ENCODE measurements around the gene CAMK2N1. TPM values are rescaled to one million over a fixed set of nuclear protein-coding genes. Genes with fewer than 3 reads are reported as not detected.
A peak's percentile ranks its signal among the peaks of the same experiment; 100 is the strongest.
"Not testable (repeated sequence)": the region's sequence is repeated elsewhere in the genome, so short reads cannot be mapped to it uniquely, and the experiment has no call there.

Gene CAMK2N1
- total and polyA plus RNA-seq, 10 donors, result 3.6 to 17.2 (median 8.5) TPM

DNA sequence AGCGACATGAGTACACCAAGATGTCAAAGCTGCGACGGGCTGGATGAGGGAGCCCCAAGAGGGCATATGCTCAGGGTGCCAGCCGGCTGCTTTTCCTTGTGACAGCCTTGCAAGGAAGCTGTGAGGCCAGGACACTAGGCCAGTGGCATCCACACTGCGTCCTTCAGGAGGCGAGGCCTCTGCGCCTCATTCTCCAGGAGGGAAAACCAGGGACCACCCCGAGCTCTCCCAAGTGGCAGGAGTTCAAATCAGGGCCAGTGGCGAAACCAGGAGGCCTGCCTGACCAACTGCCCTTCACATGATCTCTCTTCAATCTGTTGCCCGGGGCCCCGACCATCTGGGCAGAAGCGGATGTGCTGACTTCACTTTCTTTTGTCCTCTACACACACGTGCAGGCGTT, 13.7 kb upstream of the CAMK2N1 start:
- Histone ChIP-seq H3K27me3 (replicated peaks in 1 of 7) (no peaks in the 10 kb centered on the region), H3K4me3 (no peak overlapping the region), H3K9me3 (no peaks in the 10 kb centered on the region), H3K27ac (no peak overlapping the region), H3K4me1 (peaks cover 0 to 18% (median 11%) of the 10 kb centered on the region in 6 donors), H3K36me3 (peaks cover 6 to 79% (median 58%) of the 10 kb centered on the region in 6 donors)
- TF ChIP-seq POLR2AphosphoS5 (IDR thresholded peaks at IDR 0.05), result peak in 1 of 3 donors; percentile 7
- TF ChIP-seq POLR2A (IDR thresholded peaks at IDR 0.05), result no peak
- TF ChIP-seq, protein P1, sequence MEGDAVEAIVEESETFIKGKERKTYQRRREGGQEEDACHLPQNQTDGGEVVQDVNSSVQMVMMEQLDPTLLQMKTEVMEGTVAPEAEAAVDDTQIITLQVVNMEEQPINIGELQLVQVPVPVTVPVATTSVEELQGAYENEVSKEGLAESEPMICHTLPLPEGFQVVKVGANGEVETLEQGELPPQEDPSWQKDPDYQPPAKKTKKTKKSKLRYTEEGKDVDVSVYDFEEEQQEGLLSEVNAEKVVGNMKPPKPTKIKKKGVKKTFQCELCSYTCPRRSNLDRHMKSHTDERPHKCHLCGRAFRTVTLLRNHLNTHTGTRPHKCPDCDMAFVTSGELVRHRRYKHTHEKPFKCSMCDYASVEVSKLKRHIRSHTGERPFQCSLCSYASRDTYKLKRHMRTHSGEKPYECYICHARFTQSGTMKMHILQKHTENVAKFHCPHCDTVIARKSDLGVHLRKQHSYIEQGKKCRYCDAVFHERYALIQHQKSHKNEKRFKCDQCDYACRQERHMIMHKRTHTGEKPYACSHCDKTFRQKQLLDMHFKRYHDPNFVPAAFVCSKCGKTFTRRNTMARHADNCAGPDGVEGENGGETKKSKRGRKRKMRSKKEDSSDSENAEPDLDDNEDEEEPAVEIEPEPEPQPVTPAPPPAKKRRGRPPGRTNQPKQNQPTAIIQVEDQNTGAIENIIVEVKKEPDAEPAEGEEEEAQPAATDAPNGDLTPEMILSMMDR (IDR thresholded peaks at IDR 0.05 in 8 of 11, conservative IDR thresholded peaks at IDR 0.05 in 3 of 11), result no peak
- 81 to 95% (median 93%) methylated on average over 10 to 14 of the region's 14 CpGs for WGBS, 5 donors
- intact Hi-C loops (cut with DNase I; ENCODE audit: low total_unique reads), result loop anchor here (10.0 kb wide), 1 partner anchor 585 kb away; no protein-coding TSS in a partner anchor
- no peak for DNase-seq

DNA sequence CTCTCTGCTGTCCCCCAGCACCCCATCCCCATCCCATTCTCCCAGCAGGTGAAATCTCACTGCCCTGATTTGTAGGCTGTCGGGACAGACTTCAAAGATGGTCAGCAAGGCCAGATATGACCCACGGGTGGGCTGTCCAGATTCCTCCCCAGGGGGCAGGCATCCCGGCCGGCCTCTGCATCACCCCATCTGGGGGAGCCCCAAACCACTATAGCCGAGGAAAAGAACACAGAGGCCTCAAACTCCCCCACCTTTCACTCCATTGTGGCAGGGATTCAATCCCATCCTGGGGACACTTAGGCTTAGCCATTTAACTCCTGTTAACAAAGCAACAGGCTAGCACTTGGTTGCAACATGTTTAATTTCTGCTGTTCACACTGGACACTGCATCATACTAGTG, 13.1 kb upstream of the CAMK2N1 start:
- WGBS, 5 donors, result 85 to 94% (median 92%) methylated on average over 5 of the region's 5 CpGs
- Histone ChIP-seq H3K4me1 (peaks cover 4 to 18% (median 14%) of the 10 kb centered on the region in 6 donors), H3K36me3 (peaks cover 6 to 76% (median 58%) of the 10 kb centered on the region in 6 donors), H3K9me3 (no peaks in the 10 kb centered on the region), H3K27me3 (replicated peaks in 1 of 7) (no peaks in the 10 kb centered on the region), H3K27ac (no peak overlapping the region), H3K4me3 (no peak overlapping the region)
- intact Hi-C loops (cut with DNase I; ENCODE audit: low total_unique reads), result loop anchor here (10.0 kb wide), 1 partner anchor 584 kb away; no protein-coding TSS in a partner anchor
- DNase-seq, result no peak
- TF ChIP-seq POLR2A (IDR thresholded peaks at IDR 0.05), result no peak
- TF ChIP-seq, protein P1 (IDR thresholded peaks at IDR 0.05 in 8 of 11, conservative IDR thresholded peaks at IDR 0.05 in 3 of 11), result no peak
- no peak for TF ChIP-seq POLR2AphosphoS5 (IDR thresholded peaks at IDR 0.05)

DNA sequence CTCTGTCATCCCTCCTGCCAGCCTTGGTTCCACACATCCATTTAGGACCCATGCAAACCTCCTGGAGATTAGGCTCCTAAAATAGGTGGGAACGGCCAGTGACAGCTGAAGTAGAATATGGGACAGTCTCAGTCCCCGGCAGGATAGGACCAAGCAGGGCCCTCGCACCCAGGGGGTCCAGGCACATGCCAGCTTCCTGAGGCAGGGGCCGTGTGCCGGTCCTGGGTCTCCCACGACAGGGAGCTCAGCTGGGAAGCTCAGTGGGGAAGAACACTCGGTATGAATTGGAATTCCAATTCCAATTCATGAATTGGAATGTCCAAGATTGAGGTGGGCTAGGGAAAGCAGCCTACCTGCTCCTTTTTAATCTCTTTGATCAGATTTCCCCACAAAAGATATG, 12.1 kb upstream of the CAMK2N1 start:
- intact Hi-C loops (cut with DNase I; ENCODE audit: low total_unique reads), result loop anchor here (10.0 kb wide), 1 partner anchor 583 kb away; no protein-coding TSS in a partner anchor
- Histone ChIP-seq H3K27me3 (replicated peaks in 1 of 7) (no peaks in the 10 kb centered on the region), H3K4me3 (no peak overlapping the region), H3K36me3 (peaks cover 6 to 66% (median 55%) of the 10 kb centered on the region in 6 donors), H3K4me1 (peaks cover 10 to 22% (median 16%) of the 10 kb centered on the region in 6 donors), H3K9me3 (no peaks in the 10 kb centered on the region), H3K27ac (no peak overlapping the region)
- TF ChIP-seq POLR2AphosphoS5 (IDR thresholded peaks at IDR 0.05), result peak in 1 of 3 donors; percentile 15
- no peak for TF ChIP-seq POLR2A (IDR thresholded peaks at IDR 0.05)
- WGBS, 5 donors, result 88 to 97% (median 92%) methylated on average over 7 of the region's 7 CpGs
- no peak for DNase-seq

DNA sequence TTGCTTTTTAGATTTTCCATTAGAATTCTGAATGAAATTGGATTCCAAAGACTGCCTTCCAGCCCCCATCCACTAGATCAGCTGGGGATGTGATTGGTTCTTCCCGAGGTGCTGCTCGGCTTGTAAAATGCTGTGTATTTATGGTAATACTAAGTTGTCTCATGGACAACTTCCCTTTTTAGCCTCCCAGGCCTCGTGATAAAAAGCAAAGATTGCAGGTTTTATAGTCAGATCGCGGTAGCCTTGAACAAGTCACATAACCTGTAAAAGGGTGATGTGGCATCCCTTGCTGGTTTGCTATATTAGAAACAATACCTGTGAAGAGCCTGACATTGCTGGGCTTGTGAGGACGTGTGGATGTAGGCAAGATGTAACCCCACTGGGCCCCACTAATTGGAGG, 11.5 kb upstream of the CAMK2N1 start:
- no peak overlapping the region for H3K27ac ChIP-seq
- H3K36me3 ChIP-seq, result peaks cover 6 to 60% (median 49%) of the 10 kb centered on the region in 6 donors
- TF ChIP-seq, protein P1 (IDR thresholded peaks at IDR 0.05 in 8 of 11, conservative IDR thresholded peaks at IDR 0.05 in 3 of 11), result no peak
- TF ChIP-seq POLR2AphosphoS5 (IDR thresholded peaks at IDR 0.05) (no peak), POLR2A (IDR thresholded peaks at IDR 0.05) (no peak)
- no peaks in the 10 kb centered on the region for H3K9me3 ChIP-seq
- WGBS, 5 donors, result 69 to 75% (median 74%) methylated on average over 6 of the region's 6 CpGs
- intact Hi-C loops (cut with DNase I; ENCODE audit: low total_unique reads), result loop anchor here (10.0 kb wide), 1 partner anchor 583 kb away; no protein-coding TSS in a partner anchor
- no peak for DNase-seq
- H3K4me1 ChIP-seq, result peaks cover 10 to 23% (median 16%) of the 10 kb centered on the region in 6 donors
- H3K27me3 ChIP-seq (replicated peaks in 1 of 7), result no peaks in the 10 kb centered on the region
- no peak overlapping the region for H3K4me3 ChIP-seq

DNA sequence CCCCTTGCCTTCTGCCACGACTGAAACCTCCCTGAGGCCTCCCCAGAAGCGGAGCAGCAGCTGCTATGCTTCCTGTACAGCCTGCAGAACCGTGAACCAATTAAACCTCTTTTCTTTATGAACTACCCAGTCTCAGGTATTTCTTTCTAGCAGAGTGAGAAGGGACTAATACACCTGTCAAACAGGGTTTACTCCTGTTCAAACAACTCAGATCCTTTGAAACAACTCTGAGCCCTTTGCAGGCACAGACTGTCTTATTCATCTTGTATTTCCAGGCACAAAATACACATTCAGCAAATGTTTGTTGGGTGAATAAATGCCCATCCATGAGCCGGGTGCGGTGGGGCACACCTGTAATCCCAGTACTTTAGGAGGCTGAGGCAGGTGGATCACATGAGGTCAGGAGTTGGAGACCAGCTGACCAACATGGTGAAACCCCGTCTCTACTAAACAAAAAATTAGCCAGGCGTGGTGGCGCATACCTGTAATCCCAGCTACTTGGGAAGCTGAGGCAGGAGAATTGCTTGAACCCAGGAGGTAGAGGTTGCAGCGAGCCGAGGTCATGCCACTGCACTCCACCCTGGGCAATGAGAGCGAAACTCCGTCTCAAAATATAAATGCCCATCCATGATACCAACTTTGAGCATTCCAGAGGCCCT, 10.8 kb upstream of the CAMK2N1 start:
- Histone ChIP-seq H3K4me1 (peaks cover 10 to 23% (median 16%) of the 10 kb centered on the region in 6 donors), H3K36me3 (peaks cover 6 to 53% (median 43%) of the 10 kb centered on the region in 6 donors)
- H3K9me3 ChIP-seq; H3K27me3 ChIP-seq (replicated peaks in 1 of 7); H3K4me3 ChIP-seq; DNase-seq; H3K27ac ChIP-seq: not testable (repeated sequence)
- intact Hi-C loops (cut with DNase I; ENCODE audit: low total_unique reads), result loop anchor here (10.0 kb wide), 1 partner anchor 582 kb away; no protein-coding TSS in a partner anchor
- WGBS, 5 donors, result 85 to 90% (median 88%) methylated on average over 12 of the region's 12 CpGs
